ENCODE results near the gene LRCH3.

Gene LRCH3

DNA sequence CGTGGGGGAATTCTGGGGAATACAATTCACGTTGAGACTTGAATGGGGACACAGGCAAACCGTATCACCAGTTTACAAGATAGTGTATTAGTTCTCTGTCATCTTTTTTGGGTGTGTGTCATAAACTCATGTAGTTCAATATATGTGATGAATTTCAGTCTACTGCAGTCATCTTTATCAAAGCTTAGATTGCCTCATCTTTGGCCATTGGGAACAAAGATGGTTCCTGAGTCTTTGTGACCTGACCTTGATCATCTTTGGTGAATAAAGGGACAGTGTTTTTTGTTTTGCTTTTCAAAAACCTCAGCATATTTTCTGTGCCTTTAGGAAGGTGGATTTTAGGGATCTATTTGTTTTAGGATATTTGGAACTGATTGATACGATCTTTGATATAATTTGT lies 23.3 kb downstream of the LRCH3 start:
- Histone ChIP-seq H3K4me2 (ENCODE audit: low read length) (no peak overlapping the region), H3K4me3 (ENCODE audit: low read length) (no peak overlapping the region), H3K27me3 (ENCODE audit: control insufficient read depth, low read length) (no peaks in the 10 kb centered on the region), H3K9me3 (ENCODE audit: control insufficient read depth, insufficient read depth, low read length) (no peaks in the 10 kb centered on the region), H3K9me2 (replicated peaks; ENCODE audit: control insufficient read depth, low read length) (no peaks in the 10 kb centered on the region), H3K27ac (ENCODE audit: low read depth, low read length) (no peak overlapping the region), H3F3A (ENCODE audit: control insufficient read depth, insufficient read depth) (peaks cover 3% of the 10 kb centered on the region; the same call in 1 of the 2 replicates), H3K36me3 (ENCODE audit: control insufficient read depth, low read length) (peaks cover 11% of the 10 kb centered on the region), H4K20me1 (ENCODE audit: control insufficient read depth, insufficient read depth, low read depth, low read length) (peaks cover 8% of the 10 kb centered on the region), H3K4me1 (ENCODE audit: control insufficient read depth, low read length) (peaks cover 2% of the 10 kb centered on the region), H3K79me2 (ENCODE audit: control insufficient read depth, low read length) (peaks cover 59% of the 10 kb centered on the region)
- TF ChIP-seq, protein P1, sequence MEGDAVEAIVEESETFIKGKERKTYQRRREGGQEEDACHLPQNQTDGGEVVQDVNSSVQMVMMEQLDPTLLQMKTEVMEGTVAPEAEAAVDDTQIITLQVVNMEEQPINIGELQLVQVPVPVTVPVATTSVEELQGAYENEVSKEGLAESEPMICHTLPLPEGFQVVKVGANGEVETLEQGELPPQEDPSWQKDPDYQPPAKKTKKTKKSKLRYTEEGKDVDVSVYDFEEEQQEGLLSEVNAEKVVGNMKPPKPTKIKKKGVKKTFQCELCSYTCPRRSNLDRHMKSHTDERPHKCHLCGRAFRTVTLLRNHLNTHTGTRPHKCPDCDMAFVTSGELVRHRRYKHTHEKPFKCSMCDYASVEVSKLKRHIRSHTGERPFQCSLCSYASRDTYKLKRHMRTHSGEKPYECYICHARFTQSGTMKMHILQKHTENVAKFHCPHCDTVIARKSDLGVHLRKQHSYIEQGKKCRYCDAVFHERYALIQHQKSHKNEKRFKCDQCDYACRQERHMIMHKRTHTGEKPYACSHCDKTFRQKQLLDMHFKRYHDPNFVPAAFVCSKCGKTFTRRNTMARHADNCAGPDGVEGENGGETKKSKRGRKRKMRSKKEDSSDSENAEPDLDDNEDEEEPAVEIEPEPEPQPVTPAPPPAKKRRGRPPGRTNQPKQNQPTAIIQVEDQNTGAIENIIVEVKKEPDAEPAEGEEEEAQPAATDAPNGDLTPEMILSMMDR (IDR thresholded peaks at IDR 0.05; ENCODE audit: low read depth, low read length, poor library complexity, severe bottlenecking): no peak
- TF ChIP-seq EZH2phosphoT487 (IDR thresholded peaks at IDR 0.05; ENCODE audit: borderline replicate concordance, low read length): no peak

DNA sequence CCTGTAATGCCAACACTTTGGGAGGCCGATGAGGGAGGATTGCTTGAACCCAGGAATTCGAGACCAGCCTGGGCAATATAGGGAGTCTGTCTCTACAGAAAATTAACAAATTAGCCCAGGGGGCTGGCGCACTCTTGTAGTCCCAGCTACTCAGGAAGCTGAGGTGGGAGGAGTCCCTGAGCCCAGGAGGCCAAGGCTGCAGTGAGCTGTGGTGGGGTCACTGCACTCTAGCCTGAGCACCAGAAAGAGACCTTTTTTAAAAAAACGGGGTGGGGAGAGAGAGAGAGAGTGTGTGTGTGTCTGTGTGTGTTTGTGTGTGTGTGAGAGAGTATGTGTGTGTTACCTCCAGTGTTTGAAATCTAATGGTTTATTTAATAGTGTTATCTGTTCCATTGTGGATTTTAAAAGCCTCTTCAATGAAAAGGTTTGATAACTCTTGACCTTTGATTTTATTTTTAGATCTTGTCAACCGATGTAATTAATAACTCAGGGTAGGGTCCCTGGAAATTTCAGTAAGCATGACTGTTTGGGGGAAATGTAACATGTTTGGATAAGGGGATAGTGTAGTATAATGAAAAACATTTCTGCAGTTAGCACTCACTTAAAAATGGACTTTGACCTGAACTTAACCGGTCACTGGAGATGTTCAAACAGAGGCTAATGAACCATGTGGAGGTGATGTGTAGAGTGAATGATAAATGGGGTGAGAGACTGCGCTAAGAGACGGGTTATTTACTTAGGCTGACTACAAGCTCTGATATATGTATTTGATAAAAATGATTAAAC lies 29.7 kb downstream of the LRCH3 start:
- Histone ChIP-seq H3K36me3 (ENCODE audit: control insufficient read depth, low read length) (peaks cover 33% of the 10 kb centered on the region), H3K4me1 (ENCODE audit: control insufficient read depth, low read length) (no peaks in the 10 kb centered on the region), H3K9me2 (replicated peaks; ENCODE audit: control insufficient read depth, low read length) (no peaks in the 10 kb centered on the region), H3K4me2 (ENCODE audit: low read length) (no peak overlapping the region), H3K79me2 (ENCODE audit: control insufficient read depth, low read length) (peaks cover 4% of the 10 kb centered on the region), H4K20me1 (ENCODE audit: control insufficient read depth, insufficient read depth, low read depth, low read length) (no peaks in the 10 kb centered on the region), H3K4me3 (ENCODE audit: low read length) (no peak overlapping the region), H3K27me3 (ENCODE audit: control insufficient read depth, low read length) (no peaks in the 10 kb centered on the region), H3K9me3 (ENCODE audit: control insufficient read depth, insufficient read depth, low read length) (no peaks in the 10 kb centered on the region), H3K27ac (ENCODE audit: low read depth, low read length) (no peak overlapping the region), H3F3A (ENCODE audit: control insufficient read depth, insufficient read depth) (no peaks in the 10 kb centered on the region; the same call in 1 of the 2 replicates)
- no peak for TF ChIP-seq EZH2phosphoT487 (IDR thresholded peaks at IDR 0.05; ENCODE audit: borderline replicate concordance, low read length)
- TF ChIP-seq, protein P1 (IDR thresholded peaks at IDR 0.05; ENCODE audit: low read depth, low read length, poor library complexity, severe bottlenecking): no peak

DNA sequence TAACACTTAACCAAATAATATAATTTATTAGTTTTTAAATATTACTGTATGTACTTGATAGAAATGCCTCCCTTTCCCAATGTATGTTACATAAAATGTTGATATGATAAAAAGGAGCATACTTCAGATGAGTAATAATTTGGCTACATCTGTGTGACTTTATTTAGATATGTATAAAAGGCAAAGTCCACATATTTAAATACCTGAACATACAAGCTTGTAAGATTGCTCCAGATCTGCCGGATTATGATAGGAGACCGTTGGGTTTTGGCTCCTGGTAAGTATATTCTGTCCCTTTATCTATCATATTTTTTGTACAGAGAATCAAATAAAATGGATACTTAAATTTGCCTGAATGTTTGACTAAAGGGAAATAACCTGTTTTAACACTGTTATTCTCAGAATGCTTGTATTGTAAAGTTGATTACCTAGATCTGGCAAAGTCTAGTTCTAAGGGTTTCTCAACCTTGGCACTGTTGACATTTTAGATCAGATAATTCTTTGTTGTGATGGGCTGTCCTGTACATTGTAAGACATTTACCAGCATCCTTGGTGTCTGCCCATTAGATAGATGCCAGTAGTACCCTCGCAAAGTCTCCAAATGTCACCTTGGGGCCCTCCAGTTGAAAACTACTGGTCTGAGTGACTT lies 38.5 kb downstream of the LRCH3 start:
- Histone ChIP-seq H3F3A (ENCODE audit: control insufficient read depth, insufficient read depth) (no peaks in the 10 kb centered on the region), H3K27me3 (ENCODE audit: control insufficient read depth, low read length) (no peaks in the 10 kb centered on the region), H3K9me2 (replicated peaks; ENCODE audit: control insufficient read depth, low read length) (no peaks in the 10 kb centered on the region), H3K9me3 (ENCODE audit: control insufficient read depth, insufficient read depth, low read length) (no peaks in the 10 kb centered on the region), H3K36me3 (ENCODE audit: control insufficient read depth, low read length) (peaks cover 64% of the 10 kb centered on the region), H4K20me1 (ENCODE audit: control insufficient read depth, insufficient read depth, low read depth, low read length) (no peaks in the 10 kb centered on the region), H3K4me2 (ENCODE audit: low read length) (no peak overlapping the region), H3K79me2 (ENCODE audit: control insufficient read depth, low read length) (no peaks in the 10 kb centered on the region), H3K27ac (ENCODE audit: low read depth, low read length) (no peak overlapping the region), H3K4me1 (ENCODE audit: control insufficient read depth, low read length) (peaks cover 11% of the 10 kb centered on the region), H3K4me3 (ENCODE audit: low read length) (no peak overlapping the region)
- TF ChIP-seq EZH2phosphoT487 (IDR thresholded peaks at IDR 0.05; ENCODE audit: borderline replicate concordance, low read length): no peak
- TF ChIP-seq, protein P1 (IDR thresholded peaks at IDR 0.05; ENCODE audit: low read depth, low read length, poor library complexity, severe bottlenecking): no peak
